ENCODE results near the gene ENAH.
"Not testable (repeated sequence)": the region's sequence is repeated elsewhere in the genome, so short reads cannot be mapped to it uniquely, and the experiment has no call there.

The ENAH gene

DNA sequence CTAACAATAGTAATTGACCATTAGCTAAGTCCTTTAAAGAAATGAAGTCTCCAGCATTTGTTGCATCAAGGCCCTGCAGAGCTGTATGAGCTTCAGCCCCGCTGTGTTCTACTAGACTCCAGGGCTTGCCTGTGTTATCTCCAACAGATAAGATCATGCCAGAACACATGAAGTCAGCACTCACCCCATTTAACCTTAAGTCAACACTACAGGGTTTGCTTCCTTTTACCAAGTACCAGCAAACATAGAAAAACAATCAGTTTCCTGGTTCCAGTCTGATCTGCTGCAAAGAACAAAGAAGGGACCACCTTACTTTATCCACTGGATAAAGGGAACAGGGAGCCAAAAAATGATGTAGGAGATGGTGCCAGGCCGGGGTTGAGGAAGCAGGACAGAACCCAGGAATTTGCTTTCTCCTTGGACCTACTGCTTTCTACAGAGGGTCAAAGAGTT is 41.3 kb upstream of the ENAH start:
- no peak overlapping the region for H3K4me3 ChIP-seq (ENCODE audit: low read depth, low read length)
- TF ChIP-seq, protein P1, sequence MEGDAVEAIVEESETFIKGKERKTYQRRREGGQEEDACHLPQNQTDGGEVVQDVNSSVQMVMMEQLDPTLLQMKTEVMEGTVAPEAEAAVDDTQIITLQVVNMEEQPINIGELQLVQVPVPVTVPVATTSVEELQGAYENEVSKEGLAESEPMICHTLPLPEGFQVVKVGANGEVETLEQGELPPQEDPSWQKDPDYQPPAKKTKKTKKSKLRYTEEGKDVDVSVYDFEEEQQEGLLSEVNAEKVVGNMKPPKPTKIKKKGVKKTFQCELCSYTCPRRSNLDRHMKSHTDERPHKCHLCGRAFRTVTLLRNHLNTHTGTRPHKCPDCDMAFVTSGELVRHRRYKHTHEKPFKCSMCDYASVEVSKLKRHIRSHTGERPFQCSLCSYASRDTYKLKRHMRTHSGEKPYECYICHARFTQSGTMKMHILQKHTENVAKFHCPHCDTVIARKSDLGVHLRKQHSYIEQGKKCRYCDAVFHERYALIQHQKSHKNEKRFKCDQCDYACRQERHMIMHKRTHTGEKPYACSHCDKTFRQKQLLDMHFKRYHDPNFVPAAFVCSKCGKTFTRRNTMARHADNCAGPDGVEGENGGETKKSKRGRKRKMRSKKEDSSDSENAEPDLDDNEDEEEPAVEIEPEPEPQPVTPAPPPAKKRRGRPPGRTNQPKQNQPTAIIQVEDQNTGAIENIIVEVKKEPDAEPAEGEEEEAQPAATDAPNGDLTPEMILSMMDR (IDR thresholded peaks at IDR 0.05; ENCODE audit: borderline replicate concordance, insufficient read depth, low read depth, low read length): no peak

DNA sequence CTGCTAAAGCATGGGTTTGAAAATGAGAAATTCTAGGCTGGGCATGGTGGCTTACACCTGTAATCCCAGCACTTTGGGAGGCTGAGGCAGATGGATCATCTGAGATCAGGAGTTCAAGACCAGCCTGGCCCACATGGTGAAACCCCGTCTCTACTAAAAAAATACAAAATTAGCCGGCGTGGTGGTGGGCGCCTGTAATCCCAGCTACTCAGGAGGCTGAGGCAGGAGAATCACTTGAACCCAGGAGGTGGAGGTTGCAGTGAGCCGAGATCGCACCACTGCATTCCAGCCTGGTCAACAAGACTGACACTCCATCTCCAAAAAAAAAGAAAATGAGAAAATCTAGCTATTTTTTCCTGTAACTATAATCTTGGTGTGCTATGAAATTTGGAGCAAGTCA is 40.8 kb upstream of the ENAH start:
- not testable (repeated sequence) for H3K4me3 ChIP-seq (ENCODE audit: low read depth, low read length)

DNA sequence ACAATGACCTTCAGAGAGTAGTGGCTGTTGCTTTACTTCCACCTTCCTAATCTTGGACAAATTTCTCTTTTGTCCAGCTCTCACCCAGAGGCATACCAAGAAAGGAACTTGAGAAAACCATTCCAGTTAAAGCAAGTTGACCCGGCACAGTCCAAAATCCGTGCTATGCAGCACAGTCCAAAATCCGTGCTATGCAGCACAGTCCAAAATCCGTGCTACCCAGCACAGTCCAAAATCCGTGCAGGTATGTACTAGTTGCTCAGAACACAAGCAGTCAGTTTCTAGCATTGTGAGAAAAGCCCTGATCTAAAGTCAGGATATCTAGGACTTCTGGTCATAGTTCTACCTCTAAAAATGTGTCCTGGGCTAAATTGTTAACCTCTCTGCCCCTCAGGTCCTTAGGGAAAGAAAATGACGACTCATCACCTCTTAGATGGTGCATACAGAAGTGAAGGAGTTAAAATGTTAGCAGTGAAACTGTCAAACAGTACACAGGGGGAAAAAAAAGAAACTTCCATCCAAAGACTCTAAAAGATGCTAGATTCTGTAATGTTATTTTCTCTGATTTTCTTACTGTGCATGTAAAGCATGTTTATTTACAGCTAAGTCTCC is 40.3 kb upstream of the ENAH start:
- no peak overlapping the region for H3K4me3 ChIP-seq (ENCODE audit: low read depth, low read length)
- TF ChIP-seq, protein P1 (IDR thresholded peaks at IDR 0.05; ENCODE audit: borderline replicate concordance, insufficient read depth, low read depth, low read length): no peak

DNA sequence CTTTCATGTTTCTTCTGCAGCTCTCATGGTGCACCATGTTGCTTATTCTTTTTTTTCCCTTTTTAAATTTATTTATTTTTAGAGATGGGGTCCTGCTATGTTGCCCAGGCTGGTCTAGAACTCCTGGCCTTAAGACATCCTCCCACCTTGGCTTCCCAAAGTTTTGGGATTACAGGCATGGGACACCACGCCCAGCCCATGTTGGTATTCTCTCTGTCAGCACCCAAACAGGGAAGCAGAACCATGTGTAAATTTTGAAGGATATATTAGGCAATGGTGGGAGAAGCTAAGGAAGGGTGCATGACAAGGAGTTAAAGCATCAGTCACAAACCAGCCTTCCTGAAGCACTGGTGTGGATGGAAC is 39.6 kb upstream of the ENAH start:
- TF ChIP-seq, protein P1 (IDR thresholded peaks at IDR 0.05; ENCODE audit: borderline replicate concordance, insufficient read depth, low read depth, low read length): no peak
- no peak overlapping the region for H3K4me3 ChIP-seq (ENCODE audit: low read depth, low read length)

DNA sequence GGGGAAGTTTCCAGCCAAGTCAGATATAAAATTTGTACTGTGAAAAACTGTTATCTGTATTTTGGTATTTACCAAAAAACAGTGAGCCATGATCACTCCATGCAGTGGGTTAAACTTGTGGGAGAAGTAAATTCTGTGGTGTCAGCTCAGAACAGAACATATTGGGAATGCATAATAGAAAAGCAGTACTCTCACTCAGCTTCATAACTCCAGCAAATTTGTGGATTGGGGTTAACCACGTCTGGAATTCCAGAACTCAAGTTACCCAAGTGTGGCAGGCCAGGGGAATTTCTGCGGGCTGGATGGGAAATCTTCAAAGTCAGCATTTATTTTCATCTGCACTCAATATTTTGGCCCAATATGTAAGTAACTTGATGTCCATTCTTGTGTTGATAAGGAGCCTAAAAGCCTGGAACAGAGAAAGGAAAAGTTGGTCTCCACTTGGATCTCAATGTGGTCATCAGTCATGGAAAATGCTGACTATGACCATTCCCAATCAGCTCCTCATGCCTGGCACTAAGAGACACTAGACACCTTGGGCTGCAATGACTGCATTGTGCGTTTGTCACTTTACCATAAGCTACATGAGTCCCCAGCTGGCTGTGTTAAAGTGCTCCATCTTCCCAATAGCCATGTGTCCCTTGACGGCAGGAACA is 39.1 kb upstream of the ENAH start:
- H3K4me3 ChIP-seq (ENCODE audit: low read depth, low read length): no peak overlapping the region
- TF ChIP-seq, protein P1 (IDR thresholded peaks at IDR 0.05; ENCODE audit: borderline replicate concordance, insufficient read depth, low read depth, low read length): no peak

DNA sequence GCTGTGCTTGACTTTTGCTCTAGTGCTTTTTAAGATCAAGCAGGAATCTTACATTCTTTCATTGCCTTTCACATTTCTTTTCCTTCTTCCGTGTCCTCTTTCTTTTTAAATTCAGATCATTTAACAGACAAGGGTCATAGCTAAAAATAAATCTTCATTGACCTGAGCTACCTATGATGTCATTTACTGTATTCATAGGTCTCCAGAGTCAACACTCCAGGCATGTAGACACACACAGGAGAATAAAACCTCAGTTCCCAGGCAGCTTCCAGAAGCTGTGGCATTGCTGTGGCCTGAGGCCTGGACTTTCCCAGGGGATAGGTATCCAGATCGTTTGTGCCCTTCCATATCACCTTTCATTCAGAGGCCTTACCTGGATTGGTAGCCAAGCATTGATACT is 38.5 kb upstream of the ENAH start:
- TF ChIP-seq, protein P1 (IDR thresholded peaks at IDR 0.05; ENCODE audit: borderline replicate concordance, insufficient read depth, low read depth, low read length): no peak
- no peak overlapping the region for H3K4me3 ChIP-seq (ENCODE audit: low read depth, low read length)

DNA sequence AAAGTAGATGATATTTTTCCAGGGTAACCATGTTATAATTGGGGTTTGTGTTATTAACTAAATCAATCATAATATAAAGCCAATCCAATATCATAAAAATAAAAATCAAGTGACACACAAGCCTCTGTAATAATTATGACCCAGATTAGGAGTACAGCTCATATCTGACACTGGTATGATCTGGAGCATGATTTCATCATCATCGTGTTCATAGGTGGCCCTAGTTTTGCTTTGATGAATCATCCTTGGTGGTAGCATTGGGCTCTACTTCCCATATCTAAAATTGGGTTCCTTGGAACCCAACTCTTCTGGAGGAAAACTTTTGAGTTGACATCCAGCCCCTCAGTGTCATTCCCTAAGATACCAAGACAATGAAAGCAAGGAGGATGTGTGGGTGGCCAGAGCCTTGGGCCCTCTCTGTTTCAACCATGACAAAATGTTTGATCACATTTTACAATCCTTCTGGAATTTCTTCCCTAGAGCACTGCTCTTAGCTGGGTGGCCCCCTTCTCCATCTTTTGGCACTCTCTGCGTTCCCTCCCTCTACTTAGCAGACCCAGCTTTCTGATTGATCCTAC is 37.0 kb upstream of the ENAH start:
- H3K4me3 ChIP-seq (ENCODE audit: low read depth, low read length): no peak overlapping the region
- TF ChIP-seq, protein P1 (IDR thresholded peaks at IDR 0.05; ENCODE audit: borderline replicate concordance, insufficient read depth, low read depth, low read length): no peak
